HG02973 (cell line): ENCODE measurements around the gene LRTM2.

ENCODE experiments used
- ATAC-seq: cut with Tn5 transposase; IDR thresholded peaks from one replicate; pipeline ENCODE4 v1.9.1; 2021; ENCODE audit warnings: moderate library complexity; ENCODE audit not compliant: unreplicated experiment

The LRTM2 gene

GRCh38 chr12:1820191-1820895 lies at the start of gene LRTM2:
Gene LRTM2 (plus strand): TSS chr12:1820565. CDS start chr12:1828149, 7,584 bp downstream.
- no peak for ATAC-seq

GRCh38 chr12:1773937-1774655 lies 46.3 kb upstream of the LRTM2 start:
- ATAC-seq = no peak

- ATAC-seq = no peak
Observed at GRCh38 chr12:1776170-1776921, 44.0 kb upstream of the LRTM2 start.

GRCh38 chr12:1777798-1778197 lies 42.6 kb upstream of the LRTM2 start:
- no peak for ATAC-seq

GRCh38 chr12:1778911-1779310 lies 41.5 kb upstream of the LRTM2 start:
- ATAC-seq = no peak

GRCh38 chr12:1779783-1780182 lies 40.6 kb upstream of the LRTM2 start:
- ATAC-seq = no peak

GRCh38 chr12:1781772-1782171 lies 38.6 kb upstream of the LRTM2 start:
- no peak for ATAC-seq

- ATAC-seq = no peak
Observed at GRCh38 chr12:1782215-1782614, 38.1 kb upstream of the LRTM2 start.

- no peak for ATAC-seq
Observed at GRCh38 chr12:1787714-1788113, 32.7 kb upstream of the LRTM2 start.

GRCh38 chr12:1790444-1790843 lies 29.9 kb upstream of the LRTM2 start:
- ATAC-seq = no peak

- no peak for ATAC-seq
Observed at GRCh38 chr12:1791104-1791841, 29.1 kb upstream of the LRTM2 start.

GRCh38 chr12:1792406-1792805 lies 28.0 kb upstream of the LRTM2 start:
- ATAC-seq = no peak

- no peak for ATAC-seq
Observed at GRCh38 chr12:1793426-1794210, 26.7 kb upstream of the LRTM2 start.

- no peak for ATAC-seq
Observed at GRCh38 chr12:1794440-1795090, 25.8 kb upstream of the LRTM2 start.

GRCh38 chr12:1795221-1795784 lies 25.1 kb upstream of the LRTM2 start:
- no peak for ATAC-seq

GRCh38 chr12:1795785-1796514 lies 24.4 kb upstream of the LRTM2 start:
- ATAC-seq = peak; percentile 83

GRCh38 chr12:1796515-1797010 lies 23.8 kb upstream of the LRTM2 start:
- peak; percentile 7 for ATAC-seq

GRCh38 chr12:1797011-1797901 lies 23.1 kb upstream of the LRTM2 start:
- ATAC-seq = peak; percentile 15
